Measurements from ENCODE around the gene PACS2. TPM values are rescaled to one million over a fixed set of nuclear protein-coding genes. Genes with fewer than 3 reads are reported as not detected.

Gene PACS2
- total and polyA plus RNA-seq, 2 of the 8 experiments (the other 6 are each of a cell fraction or from before 2014, with no cell fraction given): 38.0 to 62.8 TPM

DNA sequence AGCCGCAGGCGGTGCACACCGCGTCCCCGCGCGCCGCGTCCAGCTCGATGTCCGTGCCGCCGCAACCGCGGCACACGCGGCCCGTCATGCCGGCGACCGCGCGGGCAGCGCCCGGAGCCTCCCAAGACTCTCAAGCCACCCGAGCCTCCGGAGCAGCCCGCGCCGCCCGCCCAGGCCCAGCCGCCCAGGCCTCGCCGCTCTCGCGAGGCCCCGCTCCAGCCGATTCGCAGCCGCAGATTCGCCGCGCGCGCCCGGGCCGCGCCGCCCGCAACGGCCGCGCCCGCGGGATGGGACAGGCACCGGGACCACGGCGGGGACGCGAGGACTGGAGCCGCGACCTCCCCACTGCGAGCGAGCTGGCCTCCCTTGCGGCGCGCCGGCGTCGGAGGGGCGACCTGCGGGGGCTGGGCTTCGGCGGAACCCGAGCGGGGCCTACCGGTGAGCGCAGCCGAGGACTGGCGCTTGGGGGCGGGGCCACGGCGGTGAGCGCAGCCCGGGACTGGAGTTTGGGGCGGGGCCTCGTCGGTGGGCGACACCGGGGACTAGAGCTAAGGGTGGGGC is 13.9 kb upstream of the PACS2 start, which contains the start of gene BRF1:
Gene BRF1 (minus strand): TSS at position 460 of the 561 bp plus-strand sequence. CDS start 372 bp downstream, at position 88.
- H4K5ac ChIP-seq (ENCODE audit: insufficient read length, low read depth, low read length): peak within 1 kb of the TSS; percentile 97
- no peak within 1 kb of the TSS for H3K23ac ChIP-seq (ENCODE audit: insufficient read length)
- H3K36me3 ChIP-seq (ENCODE audit: control insufficient read depth in 2 of 4, insufficient read depth in 4 of 4, low read length in 3 of 4): no peaks in the 10 kb centered on the region
- H3K4ac ChIP-seq (replicated peaks; ENCODE audit: insufficient read length, low read depth, low read length): peak within 1 kb of the TSS; percentile 96
- H3K4me2 ChIP-seq (ENCODE audit: insufficient read depth in 1 of 2, low read depth in 2 of 2, low read length in 2 of 2): peak within 1 kb of the TSS; percentile 78 to 86
- peak within 1 kb of the TSS; percentile 64 for H2BK120ac ChIP-seq (replicated peaks; ENCODE audit: low read depth, low read length)
- H2BK12ac ChIP-seq (ENCODE audit: low read depth, low read length): peak within 1 kb of the TSS; percentile 87; the same call in 1 of the 2 replicates
- H4K20me1 ChIP-seq (replicated peaks in 1 of 2; ENCODE audit: control insufficient read depth in 1 of 2, insufficient read depth in 2 of 2, low read length in 2 of 2): peaks cover 3 to 12% of the 10 kb centered on the region in 2 experiments
- 1% methylated on average over 19 of the region's 90 CpGs; no CpG with 5 or more reads in 1 of the 2 experiments for WGBS, 2 experiments (ENCODE audit: extremely low coverage in 1 of 2, insufficient coverage in 1 of 2, insufficient read length in 1 of 2, insufficient replicate concordance in 2 of 2, low coverage in 1 of 2, low lambda C conversion rate in 2 of 2, missing lambda C conversion rate in 1 of 2)
- no peak within 1 kb of the TSS for H2BK20ac ChIP-seq (ENCODE audit: low read length)
- peaks cover 0 to 17% of the 10 kb centered on the region in 2 experiments; a peak in 2 of 4 replicates for H3K79me2 ChIP-seq (ENCODE audit: control insufficient read depth in 1 of 2, insufficient read depth in 2 of 2, low read length in 2 of 2)
- DNase-seq (ENCODE audit: low read depth in 1 of 2, low spot score in 2 of 2) (peak; percentile 78 to 98), FAIRE-seq (no peak)
- H3K14ac ChIP-seq (ENCODE audit: insufficient read length): peak within 1 kb of the TSS; percentile 40
- ChIA-PET CTCF (ENCODE audit: partially characterized antibody) (interaction anchor here (0.6 to 1.5 kb wide), 5 partner anchors 11 to 107 kb away, joined by 3 to 4 read pairs (median 3); no protein-coding TSS in a partner anchor), POLR2A (ENCODE audit: partially characterized antibody) (interaction anchor here (0.6 to 2.4 kb wide), 8 partner anchors 11 to 430 kb away, joined by 3 to 8 read pairs (median 3); partner anchors contain the start of gene PACS2)
- no peaks in the 10 kb centered on the region for H3K9me3 ChIP-seq (ENCODE audit: insufficient read depth in 2 of 2, low read depth in 1 of 2, low read length in 1 of 2)
- H4K8ac ChIP-seq (ENCODE audit: extremely low read depth, insufficient read depth, low read length): peak within 1 kb of the TSS; percentile 91
- H3K4me1 ChIP-seq (replicated peaks in 1 of 4; ENCODE audit: control insufficient read depth in 3 of 4, insufficient read depth in 4 of 4, low read length in 3 of 4): peaks cover 0 to 5% (median 0%) of the 10 kb centered on the region in 4 experiments; a peak in 1 of 7 replicates
- peak within 1 kb of the TSS; percentile 98; the same call in 1 of the 2 replicates for H2BK15ac ChIP-seq (ENCODE audit: low read length)
- H2BK5ac ChIP-seq (ENCODE audit: low read depth, low read length): peak within 1 kb of the TSS; percentile 92; the same call in 1 of the 2 replicates
- peak within 1 kb of the TSS; percentile 73 to 95 (median 74) for H3K4me3 ChIP-seq (ENCODE audit: extremely low read depth in 1 of 4, insufficient read depth in 2 of 4, low read depth in 3 of 4, low read length in 4 of 4)
- H3K27ac ChIP-seq (ENCODE audit: low read depth, low read length): peak within 1 kb of the TSS; percentile 45; the same call in 1 of the 2 replicates
- no peak within 1 kb of the TSS for H2AK5ac ChIP-seq (ENCODE audit: low read depth, low read length)
- peaks cover 0 to 9% (median 6%) of the 10 kb centered on the region in 4 experiments; a peak in 4 of 7 replicates for H3K27me3 ChIP-seq (replicated peaks in 1 of 4; ENCODE audit: control insufficient read depth in 3 of 4, extremely low read depth in 1 of 4, insufficient read depth in 3 of 4, low read length in 3 of 4)
- peak within 1 kb of the TSS; percentile 52 to 89 (median 80) for H3K9ac ChIP-seq (replicated peaks in 1 of 4; ENCODE audit: extremely low read depth in 1 of 4, low read depth in 3 of 4, low read length in 3 of 4)
- H3K56ac ChIP-seq (replicated peaks; ENCODE audit: insufficient read length, low read depth, low read length): peak within 1 kb of the TSS; percentile 86
- peaks cover 4% of the 10 kb centered on the region; the same call in 1 of the 2 replicates for H3K23me2 ChIP-seq (ENCODE audit: low read depth, low read length)
- peak within 1 kb of the TSS; percentile 90; the same call in 1 of the 2 replicates for H2AFZ ChIP-seq (ENCODE audit: low read length)
- H3K18ac ChIP-seq (ENCODE audit: extremely low read depth, low read length): peak within 1 kb of the TSS; percentile 96
- H4K91ac ChIP-seq (replicated peaks; ENCODE audit: insufficient read length, low read length): peak within 1 kb of the TSS; percentile 80
- H3K79me1 ChIP-seq (ENCODE audit: low read depth, low read length): peaks cover 7% of the 10 kb centered on the region
- no peak for TF ChIP-seq FOSL1 (IDR thresholded peaks at IDR 0.05; ENCODE audit: insufficient read depth, low read depth, low read length)
- no peak for TF ChIP-seq CREB1 (IDR thresholded peaks at IDR 0.05)
- TF ChIP-seq BCL11A (IDR thresholded peaks at IDR 0.05; ENCODE audit: low read depth in 2 of 2, low read length in 2 of 2): no peak
- TF ChIP-seq KDM1A (IDR thresholded peaks at IDR 0.05; ENCODE audit: borderline replicate concordance, low read length): no peak
- TF ChIP-seq TAF1 (IDR thresholded peaks at IDR 0.05; ENCODE audit: low read depth, low read length): peak; percentile 64

Measured in H1 (cell line).